Coronary artery (tissue), 2 donors: Measurements from ENCODE around the gene ADPGK.

Experiments
- DNase-seq: peaks from one replicate; pipeline ENCODE4 v3.0.0-alpha.2; 2017; ENCODE audit warnings: low spot score
- H3K27ac ChIP-seq, 2 donors: fragments of 200-600 bp; sonication (generic); one replicate each; pipeline ENCODE4 v1.5.1; 2016 to 2019
- H3K4me3 ChIP-seq: fragments of 200-600 bp; sonication (generic); 2 replicates; pipeline ENCODE4 v1.5.1; 2016; ENCODE audit warnings: mild to moderate bottlenecking, moderate library complexity
- TF ChIP-seq, protein P1 (sequence below): fragments of 200-600 bp; sonication (generic); IDR thresholded peaks from one replicate; pipeline ENCODE4 v1.5.1; 2019; ENCODE audit warnings: antibody characterized with exemption

Gene ADPGK

DNA sequence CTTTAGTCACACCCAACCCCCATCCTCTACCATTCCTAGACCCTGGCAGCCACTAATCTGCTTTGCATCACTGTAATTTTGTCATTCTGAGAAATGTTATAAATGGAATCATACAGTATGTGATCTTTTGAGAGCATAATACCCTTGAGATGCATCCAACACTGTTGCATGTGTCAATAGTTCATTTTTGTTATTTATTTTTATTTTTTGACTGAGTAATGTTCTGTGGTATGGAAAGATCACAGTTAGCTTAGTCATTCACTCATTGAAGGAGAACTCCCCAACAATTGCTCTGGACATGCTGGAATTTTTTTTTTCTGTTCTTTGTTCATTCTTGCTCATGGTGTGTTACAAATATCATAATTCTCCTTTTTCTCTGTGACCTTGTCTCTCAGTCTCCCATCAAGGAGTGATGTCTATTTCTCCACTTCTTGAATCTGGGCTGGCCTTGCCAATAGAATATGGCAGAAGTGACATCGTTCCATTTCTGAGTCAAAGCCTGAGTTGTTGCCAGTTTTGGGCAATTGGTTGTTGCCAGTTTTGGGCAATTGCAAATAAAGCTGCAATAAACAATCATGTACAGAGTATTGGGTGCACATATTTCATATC is 6.8 kb upstream of the ADPGK start:
- TF ChIP-seq, protein P1, sequence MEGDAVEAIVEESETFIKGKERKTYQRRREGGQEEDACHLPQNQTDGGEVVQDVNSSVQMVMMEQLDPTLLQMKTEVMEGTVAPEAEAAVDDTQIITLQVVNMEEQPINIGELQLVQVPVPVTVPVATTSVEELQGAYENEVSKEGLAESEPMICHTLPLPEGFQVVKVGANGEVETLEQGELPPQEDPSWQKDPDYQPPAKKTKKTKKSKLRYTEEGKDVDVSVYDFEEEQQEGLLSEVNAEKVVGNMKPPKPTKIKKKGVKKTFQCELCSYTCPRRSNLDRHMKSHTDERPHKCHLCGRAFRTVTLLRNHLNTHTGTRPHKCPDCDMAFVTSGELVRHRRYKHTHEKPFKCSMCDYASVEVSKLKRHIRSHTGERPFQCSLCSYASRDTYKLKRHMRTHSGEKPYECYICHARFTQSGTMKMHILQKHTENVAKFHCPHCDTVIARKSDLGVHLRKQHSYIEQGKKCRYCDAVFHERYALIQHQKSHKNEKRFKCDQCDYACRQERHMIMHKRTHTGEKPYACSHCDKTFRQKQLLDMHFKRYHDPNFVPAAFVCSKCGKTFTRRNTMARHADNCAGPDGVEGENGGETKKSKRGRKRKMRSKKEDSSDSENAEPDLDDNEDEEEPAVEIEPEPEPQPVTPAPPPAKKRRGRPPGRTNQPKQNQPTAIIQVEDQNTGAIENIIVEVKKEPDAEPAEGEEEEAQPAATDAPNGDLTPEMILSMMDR = no peak
- no peak for DNase-seq
- Histone ChIP-seq H3K27ac (no peak overlapping the region), H3K4me3 (no peak overlapping the region)

DNA sequence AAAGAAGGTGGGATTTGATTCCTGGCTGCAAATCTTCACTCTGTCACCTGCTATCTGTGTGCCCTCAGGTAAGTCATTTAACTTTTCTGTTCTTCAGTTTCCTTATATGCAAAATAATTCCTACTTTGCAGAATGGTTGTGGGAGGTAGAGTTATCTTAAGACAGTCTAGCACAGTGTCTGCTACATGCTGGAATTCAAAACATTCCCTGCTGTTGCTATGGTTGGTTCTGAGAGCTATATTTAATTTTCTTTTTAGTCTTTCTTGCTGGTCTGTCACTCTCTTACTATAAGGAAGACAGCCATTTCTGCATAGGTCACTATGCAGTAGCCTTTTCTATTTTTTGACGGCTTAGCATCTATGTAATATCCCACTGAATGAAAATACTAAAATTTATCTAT is 4.0 kb upstream of the ADPGK start:
- no peak overlapping the region for H3K4me3 ChIP-seq
- DNase-seq = no peak
- TF ChIP-seq, protein P1 = no peak
- H3K27ac ChIP-seq = peak overlapping the region in 1 of 2 donors; percentile 28

DNA sequence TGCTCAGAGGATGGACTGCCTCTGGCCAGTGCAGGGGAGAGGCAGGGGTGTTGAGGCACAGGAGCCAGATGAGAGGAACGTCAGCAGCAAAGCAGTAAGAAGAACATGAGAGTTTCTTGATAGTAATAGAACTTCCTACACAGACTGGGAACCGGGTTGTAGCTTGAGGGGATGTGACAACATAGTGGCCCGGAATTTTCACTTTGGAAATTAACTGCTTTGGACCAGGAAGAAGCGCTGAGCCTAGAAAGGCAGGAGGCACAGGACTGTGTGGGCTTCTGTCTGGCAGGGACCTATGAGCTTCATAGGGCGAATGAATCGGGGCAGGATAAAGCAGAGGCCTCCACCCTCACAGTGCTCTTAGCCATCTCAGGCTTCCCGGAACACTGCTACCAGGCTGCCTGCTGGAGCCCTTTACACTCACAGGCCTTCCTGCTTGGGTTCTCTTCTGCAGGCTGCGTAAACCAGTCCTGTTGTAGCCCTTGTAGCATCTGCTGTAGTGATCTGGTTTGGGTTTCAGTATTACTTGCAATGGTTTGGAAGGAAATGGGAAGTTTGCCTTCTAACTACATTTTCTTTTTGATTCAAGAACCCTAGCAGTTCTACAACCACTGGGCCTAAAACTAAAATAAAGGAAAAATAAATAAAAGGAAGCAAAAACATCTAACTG is 3.3 kb upstream of the ADPGK start:
- Histone ChIP-seq H3K27ac (peak overlapping the region in 1 of 2 donors; percentile 39), H3K4me3 (no peak overlapping the region)
- DNase-seq = no peak
- TF ChIP-seq, protein P1 = no peak

DNA sequence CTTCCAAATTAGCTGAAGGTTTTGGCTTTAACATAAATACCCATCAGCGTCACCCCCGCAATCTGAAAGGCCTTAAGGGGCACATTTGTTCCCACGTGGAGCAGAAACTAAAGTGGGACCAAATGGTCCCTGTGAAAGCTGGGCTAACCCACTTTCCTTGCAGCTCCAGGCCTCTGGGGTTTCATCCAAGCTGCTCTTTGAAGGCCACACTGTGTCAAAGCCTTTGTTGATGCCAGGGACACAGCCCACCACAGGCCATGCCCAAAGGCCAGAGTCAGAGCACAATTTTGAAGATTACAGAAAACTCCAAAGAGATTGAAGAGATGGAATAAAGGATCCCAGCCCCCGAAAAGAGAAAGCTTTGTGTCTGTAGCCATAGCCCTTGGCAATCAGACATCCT is 2.7 kb upstream of the ADPGK start:
- DNase-seq = no peak
- TF ChIP-seq, protein P1 = no peak
- no peak overlapping the region for H3K4me3 ChIP-seq
- peak overlapping the region in 1 of 2 donors; percentile 39 for H3K27ac ChIP-seq

DNA sequence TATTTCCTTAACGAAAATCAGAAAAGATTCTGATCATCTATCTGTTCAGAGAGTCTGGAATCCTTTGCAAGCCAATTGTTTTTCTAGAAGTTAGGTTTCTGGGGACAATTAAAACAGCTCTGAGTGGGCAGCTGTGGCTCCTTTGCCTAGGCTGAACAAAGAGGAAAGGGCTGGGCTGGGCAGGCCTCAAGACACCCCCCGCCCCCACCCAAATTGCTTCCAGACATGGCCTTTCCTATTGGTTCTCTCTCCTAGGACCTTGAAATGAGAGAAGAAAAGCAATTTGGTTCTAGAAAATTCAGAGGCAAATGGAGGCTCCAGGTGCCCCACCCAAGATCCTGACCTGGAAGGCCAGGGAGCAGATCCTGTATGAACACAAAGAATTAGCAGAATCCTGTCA is 2.3 kb upstream of the ADPGK start:
- DNase-seq = no peak
- TF ChIP-seq, protein P1 = no peak
- H3K4me3 ChIP-seq = no peak overlapping the region
- H3K27ac ChIP-seq = peak overlapping the region in 1 of 2 donors; percentile 93

DNA sequence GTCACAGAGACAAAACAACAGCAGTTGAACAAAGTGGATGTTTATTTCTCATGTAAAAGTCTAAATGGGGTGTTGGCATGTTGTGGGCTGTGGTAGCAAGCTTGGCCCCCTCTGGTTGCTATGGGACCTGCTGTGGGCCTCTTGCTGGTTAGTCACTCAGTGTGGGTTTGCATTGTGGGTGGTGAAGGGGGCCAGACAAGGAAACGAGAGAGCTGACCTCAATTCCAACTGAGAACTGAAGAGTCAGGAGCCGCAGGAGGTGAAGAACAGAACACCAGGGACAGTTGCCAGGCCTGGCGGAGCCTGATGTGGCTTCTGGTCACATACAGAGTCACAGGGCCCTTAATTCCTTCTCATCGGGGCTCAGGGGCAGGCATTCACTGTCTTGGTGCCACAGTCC is 1.9 kb upstream of the ADPGK start:
- H3K4me3 ChIP-seq = no peak overlapping the region
- DNase-seq = no peak
- peak overlapping the region in 1 of 2 donors; percentile 93 for H3K27ac ChIP-seq
- TF ChIP-seq, protein P1 = no peak

DNA sequence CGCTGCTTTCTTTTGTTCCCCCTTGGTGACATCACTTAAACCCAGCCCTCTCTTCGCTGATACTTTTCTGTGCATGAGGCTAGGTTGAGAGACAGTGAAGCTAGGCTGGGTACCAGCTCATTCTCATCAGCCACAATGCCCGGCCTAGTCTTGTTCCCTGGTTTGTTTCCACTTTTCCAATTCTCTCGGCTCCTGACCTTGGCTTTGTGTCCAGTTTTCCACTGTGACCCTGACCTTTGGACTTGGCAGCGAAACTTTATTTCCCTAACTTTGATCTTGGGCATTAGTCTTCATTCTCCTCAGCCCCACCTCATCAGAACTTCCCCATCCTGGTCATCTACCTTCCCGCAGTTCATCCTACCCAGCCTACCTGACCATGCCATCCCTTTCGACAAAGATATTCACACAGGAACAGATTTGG is 908 bp upstream of the ADPGK start:
- H3K27ac ChIP-seq = peak overlapping the region; percentile 88 to 93
- TF ChIP-seq, protein P1 = no peak
- H3K4me3 ChIP-seq = peak overlapping the region; percentile 97
- DNase-seq = no peak
